ENCODE results near the gene REC114.
"Not testable (repeated sequence)": the region's sequence is repeated elsewhere in the genome, so short reads cannot be mapped to it uniquely, and the experiment has no call there.

The REC114 gene

GRCh38 chr15:73538563-73539211, 95.7 kb downstream of the REC114 start:
- DNase-seq, result no peak

GRCh38 chr15:73539212-73540128, 96.5 kb downstream of the REC114 start:
- no peak for DNase-seq

- DNase-seq, result no peak
Observed at GRCh38 chr15:73540161-73540560, 97.2 kb downstream of the REC114 start.

- no peak for DNase-seq
Observed at GRCh38 chr15:73541479-73541878, 98.5 kb downstream of the REC114 start.

GRCh38 chr15:73548925-73549324, 106.0 kb downstream of the REC114 start:
- DNase-seq, result not testable (repeated sequence)

- DNase-seq, result no peak
Observed at GRCh38 chr15:73550190-73550589, 107.2 kb downstream of the REC114 start.

GRCh38 chr15:73555080-73555479, 112.1 kb downstream of the REC114 start:
- DNase-seq, result no peak

GRCh38 chr15:73558529-73558928, 115.6 kb downstream of the REC114 start:
- no peak for DNase-seq

GRCh38 chr15:73560501-73561117, 117.6 kb downstream of the REC114 start:
- no peak for DNase-seq

GRCh38 chr15:73564255-73564654, 121.3 kb downstream of the REC114 start:
- DNase-seq, result no peak

GRCh38 chr15:73567020-73567419, 124.1 kb downstream of the REC114 start:
- no peak for DNase-seq

GRCh38 chr15:73568564-73569280, 125.8 kb downstream of the REC114 start:
- no peak for DNase-seq

GRCh38 chr15:73569361-73569760, 126.4 kb downstream of the REC114 start:
- DNase-seq, result no peak

GRCh38 chr15:73570355-73571032, 127.5 kb downstream of the REC114 start:
- no peak for DNase-seq

GRCh38 chr15:73571346-73571745, 128.4 kb downstream of the REC114 start:
- no peak for DNase-seq

- DNase-seq, result no peak
Observed at GRCh38 chr15:73572296-73572695, 129.3 kb downstream of the REC114 start.

GRCh38 chr15:73573037-73573436, 130.1 kb downstream of the REC114 start:
- DNase-seq, result no peak

- no peak for DNase-seq
Observed at GRCh38 chr15:73573572-73573971, 130.6 kb downstream of the REC114 start.

- DNase-seq, result no peak
Observed at GRCh38 chr15:73575636-73576247, 132.8 kb downstream of the REC114 start.

GRCh38 chr15:73577593-73577992, 134.6 kb downstream of the REC114 start:
- not testable (repeated sequence) for DNase-seq

GRCh38 chr15:73578026-73578425, 135.1 kb downstream of the REC114 start:
- no peak for DNase-seq

GRCh38 chr15:73582851-73583379, 140.0 kb downstream of the REC114 start:
- DNase-seq, result no peak
